ENCODE results near the gene RFPL4AL1. TPM values are rescaled to one million over a fixed set of nuclear protein-coding genes. Genes with fewer than 3 reads are reported as not detected.

The RFPL4AL1 gene
- total and polyA plus RNA-seq, 2 of the 8 experiments (the other 6 are each of a cell fraction or from before 2014, with no cell fraction given): not detected

DNA sequence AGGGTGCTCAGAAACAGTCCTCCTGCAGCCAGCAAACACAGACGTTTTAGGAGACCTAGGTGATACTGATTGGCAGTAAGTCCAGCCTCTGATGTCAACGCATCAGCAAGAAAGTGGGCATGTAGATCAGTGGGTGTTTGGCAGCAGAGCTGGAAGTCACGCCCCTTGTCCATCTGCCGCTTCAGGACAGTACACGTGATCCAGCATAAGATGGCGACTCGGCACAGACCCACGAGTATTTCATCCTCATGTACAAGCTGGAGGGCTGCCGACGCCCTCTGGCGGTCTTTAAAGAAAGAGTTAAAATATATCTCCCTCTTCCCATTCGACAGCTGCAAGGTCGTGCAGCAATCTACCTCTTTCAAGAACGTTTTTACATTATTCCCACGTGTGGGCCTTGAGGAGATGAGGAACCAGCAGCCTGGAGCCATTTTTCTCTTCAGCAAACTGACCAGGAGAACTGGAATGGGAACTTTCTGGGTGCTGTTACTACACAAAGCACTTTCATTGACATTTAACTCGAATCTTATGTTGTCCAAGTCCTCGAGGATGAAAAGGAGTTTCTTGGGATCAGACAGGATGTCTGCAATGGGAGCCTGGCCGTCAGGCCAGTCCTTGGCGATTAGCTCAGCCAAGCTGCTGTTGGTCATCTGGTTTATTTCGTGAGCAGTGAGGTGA is 40.6 kb downstream of the RFPL4AL1 start (continued):
- TF ChIP-seq, protein P1, sequence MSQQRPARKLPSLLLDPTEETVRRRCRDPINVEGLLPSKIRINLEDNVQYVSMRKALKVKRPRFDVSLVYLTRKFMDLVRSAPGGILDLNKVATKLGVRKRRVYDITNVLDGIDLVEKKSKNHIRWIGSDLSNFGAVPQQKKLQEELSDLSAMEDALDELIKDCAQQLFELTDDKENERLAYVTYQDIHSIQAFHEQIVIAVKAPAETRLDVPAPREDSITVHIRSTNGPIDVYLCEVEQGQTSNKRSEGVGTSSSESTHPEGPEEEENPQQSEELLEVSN (IDR thresholded peaks at IDR 0.05): peak; percentile 65
- no peak for TF ChIP-seq SAP30 (IDR thresholded peaks at IDR 0.05; ENCODE audit: insufficient read depth, insufficient replicate concordance, low read length)
- TF ChIP-seq CBX5 (IDR thresholded peaks at IDR 0.05; ENCODE audit: low read depth, low read length): no peak
- no peak for TF ChIP-seq CHD2 (IDR thresholded peaks at IDR 0.05; ENCODE audit: low read length)
- no peak for TF ChIP-seq SP2 (IDR thresholded peaks at IDR 0.05; ENCODE audit: low read length)
- no peak for TF ChIP-seq CEBPB (IDR thresholded peaks at IDR 0.05; ENCODE audit: low read depth, low read length)
- TF ChIP-seq RNF2 (IDR thresholded peaks at IDR 0.05; ENCODE audit: borderline replicate concordance, low read depth, low read length, missing control alignments, poor library complexity, severe bottlenecking): no peak
- TF ChIP-seq YY1 (IDR thresholded peaks at IDR 0.05; ENCODE audit: low read depth, low read length): peak; percentile 77
- TF ChIP-seq POU5F1 (IDR thresholded peaks at IDR 0.05; ENCODE audit: low read depth, low read length): no peak
- no peak for TF ChIP-seq TAF1 (IDR thresholded peaks at IDR 0.05; ENCODE audit: low read depth, low read length)
- TF ChIP-seq ASH2L (IDR thresholded peaks at IDR 0.05; ENCODE audit: low read length): no peak
